GM19099 (cell line): Measurements from ENCODE around the gene DFFB.

ENCODE experiments used
- POLR2A ChIP-seq: IDR thresholded peaks from 3 replicates; pipeline ENCODE4 v1.6.1; 2011; ENCODE audit warnings: low read depth; ENCODE audit not compliant: insufficient read length; ENCODE audit errors: extremely low read depth

Gene DFFB

GRCh38 chr1:3929126-3929525 is 71.8 kb downstream of the DFFB start:
- TF ChIP-seq POLR2A: no peak

GRCh38 chr1:3930301-3931006 is 73.2 kb downstream of the DFFB start:
- no peak for TF ChIP-seq POLR2A

- TF ChIP-seq POLR2A: no peak
These were observed 74.0 kb downstream of the DFFB start for GRCh38 chr1:3931007-3931912.

GRCh38 chr1:3932156-3932919 is 75.1 kb downstream of the DFFB start:
- TF ChIP-seq POLR2A: no peak
